ENCODE results near the gene GBF1. TPM values are rescaled to one million over a fixed set of nuclear protein-coding genes. Genes with fewer than 3 reads are reported as not detected.

The GBF1 gene
- total and polyA plus RNA-seq, 2 of the 13 experiments (the other 11 are each of a cell fraction or from before 2014, with no cell fraction given), result 17.1 to 21.9 TPM

- TF ChIP-seq, protein P1, sequence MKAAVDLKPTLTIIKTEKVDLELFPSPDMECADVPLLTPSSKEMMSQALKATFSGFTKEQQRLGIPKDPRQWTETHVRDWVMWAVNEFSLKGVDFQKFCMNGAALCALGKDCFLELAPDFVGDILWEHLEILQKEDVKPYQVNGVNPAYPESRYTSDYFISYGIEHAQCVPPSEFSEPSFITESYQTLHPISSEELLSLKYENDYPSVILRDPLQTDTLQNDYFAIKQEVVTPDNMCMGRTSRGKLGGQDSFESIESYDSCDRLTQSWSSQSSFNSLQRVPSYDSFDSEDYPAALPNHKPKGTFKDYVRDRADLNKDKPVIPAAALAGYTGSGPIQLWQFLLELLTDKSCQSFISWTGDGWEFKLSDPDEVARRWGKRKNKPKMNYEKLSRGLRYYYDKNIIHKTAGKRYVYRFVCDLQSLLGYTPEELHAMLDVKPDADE (CRISPR knock-in tag; IDR thresholded peaks at IDR 0.05), result no peak
- no peak for TF ChIP-seq CENPBD1 (CRISPR knock-in tag; IDR thresholded peaks at IDR 0.05; ENCODE audit: borderline replicate concordance, low read depth)
- peak; percentile 50 for TF ChIP-seq NCOA2 (CRISPR knock-in tag; IDR thresholded peaks at IDR 0.05)
- TF ChIP-seq SP5 (CRISPR knock-in tag; IDR thresholded peaks at IDR 0.05; ENCODE audit: borderline replicate concordance, low read depth), result peak; percentile 69; the same call in 1 of the 2 replicates
- TF ChIP-seq GZF1 (CRISPR knock-in tag; IDR thresholded peaks at IDR 0.05), result peak; percentile 64; the same call in 1 of the 2 replicates
- TF ChIP-seq ZNF710 (CRISPR knock-in tag; IDR thresholded peaks at IDR 0.05; ENCODE audit: borderline replicate concordance), result no peak
- no peak for TF ChIP-seq ZNF558 (CRISPR knock-in tag; IDR thresholded peaks at IDR 0.05; ENCODE audit: borderline replicate concordance)
- peak; percentile 91 for TF ChIP-seq POGZ (CRISPR knock-in tag; IDR thresholded peaks at IDR 0.05)
- TF ChIP-seq ZNF264 (CRISPR knock-in tag; IDR thresholded peaks at IDR 0.05), result no peak
- no peak for TF ChIP-seq HNRNPUL1 (IDR thresholded peaks at IDR 0.05; ENCODE audit: low read depth, low read length)
- TF ChIP-seq POLR2A (IDR thresholded peaks at IDR 0.05; ENCODE audit: insufficient read depth in 1 of 2, low read depth in 2 of 2, low read length in 2 of 2), result peak in 1 of 2 experiments; percentile 52; a peak in 2 of 4 replicates
- TF ChIP-seq MAF1 (CRISPR knock-in tag; IDR thresholded peaks at IDR 0.05; ENCODE audit: borderline replicate concordance), result no peak; the same call in 1 of the 2 replicates
- TF ChIP-seq, protein P2, sequence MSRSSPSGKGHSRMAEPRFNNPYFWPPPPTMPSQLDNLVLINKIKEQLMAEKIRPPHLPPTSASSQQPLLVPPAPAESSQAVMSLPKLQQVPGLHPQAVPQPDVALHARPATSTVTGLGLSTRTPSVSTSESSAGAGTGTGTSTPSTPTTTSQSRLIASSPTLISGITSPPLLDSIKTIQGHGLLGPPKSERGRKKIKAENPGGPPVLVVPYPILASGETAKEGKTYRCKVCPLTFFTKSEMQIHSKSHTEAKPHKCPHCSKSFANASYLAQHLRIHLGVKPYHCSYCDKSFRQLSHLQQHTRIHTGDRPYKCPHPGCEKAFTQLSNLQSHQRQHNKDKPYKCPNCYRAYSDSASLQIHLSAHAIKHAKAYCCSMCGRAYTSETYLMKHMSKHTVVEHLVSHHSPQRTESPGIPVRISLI (CRISPR knock-in tag; IDR thresholded peaks at IDR 0.05; ENCODE audit: borderline replicate concordance), result no peak
- peak; percentile 95 for TF ChIP-seq ASH2L (IDR thresholded peaks at IDR 0.05; ENCODE audit: insufficient read length, low read depth, low read length)
- TF ChIP-seq LCORL (IDR thresholded peaks at IDR 0.05), result no peak
- peak; percentile 78 for TF ChIP-seq LCORL (CRISPR knock-in tag; IDR thresholded peaks at IDR 0.05)
- peak; percentile 93 for TF ChIP-seq ZNF792 (CRISPR knock-in tag; IDR thresholded peaks at IDR 0.05)
- peak; percentile 86 for TF ChIP-seq REPIN1 (CRISPR knock-in tag; IDR thresholded peaks at IDR 0.05; ENCODE audit: borderline replicate concordance, low read depth)
- TF ChIP-seq RFX5 (IDR thresholded peaks at IDR 0.05; ENCODE audit: low read depth, low read length), result peak; percentile 71
- no peak for TF ChIP-seq ZKSCAN5 (CRISPR knock-in tag; IDR thresholded peaks at IDR 0.05)
- TF ChIP-seq, protein P3, sequence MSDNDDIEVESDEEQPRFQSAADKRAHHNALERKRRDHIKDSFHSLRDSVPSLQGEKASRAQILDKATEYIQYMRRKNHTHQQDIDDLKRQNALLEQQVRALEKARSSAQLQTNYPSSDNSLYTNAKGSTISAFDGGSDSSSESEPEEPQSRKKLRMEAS (IDR thresholded peaks at IDR 0.05), result peak; percentile 64; the same call in 1 of the 2 replicates
- TF ChIP-seq SALL2 (CRISPR knock-in tag; IDR thresholded peaks at IDR 0.05), result peak; percentile 86
- TF ChIP-seq SRSF9 (IDR thresholded peaks at IDR 0.05; ENCODE audit: borderline replicate concordance, insufficient read depth, low read depth, low read length, poor library complexity, severe bottlenecking), result no peak
- no peak for TF ChIP-seq CSRNP2 (CRISPR knock-in tag; conservative IDR thresholded peaks at IDR 0.05; ENCODE audit: low read depth)
Observed at GRCh38 chr10:102420714-102421506, 175.6 kb downstream of the GBF1 start, which contains the start of gene FBXL15 (continued).
